OCI-LY3 (cell line): ENCODE results near the gene TVP23C.

Experiments used
- CTCF ChIP-seq: fragments of 200-600, 300-600 bp; sonication (generic); IDR thresholded peaks from 2 replicates; pipeline ENCODE4 v1.5.1; 2014; ENCODE audit warnings: antibody characterized with exemption, low read length, low read depth
- EZH2phosphoT487 ChIP-seq: fragments of 200-600 bp; shearing (Covaris generic); IDR thresholded peaks from 2 replicates; pipeline ENCODE4 v1.6.1; 2018; ENCODE audit warnings: antibody characterized with exemption, mixed run types, low read depth

- TF ChIP-seq CTCF (no peak), EZH2phosphoT487 (no peak)
Measured at GRCh38 chr17:15513856-15514459, 49.3 kb downstream of the TVP23C start.
